ENCODE data around the gene SEC11A.
A peak's percentile ranks its signal among the peaks of the same experiment; 100 is the strongest.

SEC11A gene

GRCh38 chr15:84716036-84716732, at the start of gene SEC11A:
Gene SEC11A (minus strand): TSS chr15:84716139. CDS start chr15:84716075, 64 bp downstream.
- Mint-ChIP-seq H3K27ac (peak within 1 kb of the TSS; percentile 99), H3K4me3 (peak within 1 kb of the TSS; percentile 93), H3K9me3 (no peaks in the 10 kb centered on the region), H3K36me3 (ENCODE audit: low read depth) (peaks cover 11% of the 10 kb centered on the region), H3K4me1 (peaks cover 32% of the 10 kb centered on the region), H3K27me3 (ENCODE audit: low read depth, poor library complexity) (peaks cover 4% of the 10 kb centered on the region)
- no peak for TF ChIP-seq CTCF (IDR thresholded peaks at IDR 0.05)
- peak; percentile 96 for DNase-seq

DNA sequence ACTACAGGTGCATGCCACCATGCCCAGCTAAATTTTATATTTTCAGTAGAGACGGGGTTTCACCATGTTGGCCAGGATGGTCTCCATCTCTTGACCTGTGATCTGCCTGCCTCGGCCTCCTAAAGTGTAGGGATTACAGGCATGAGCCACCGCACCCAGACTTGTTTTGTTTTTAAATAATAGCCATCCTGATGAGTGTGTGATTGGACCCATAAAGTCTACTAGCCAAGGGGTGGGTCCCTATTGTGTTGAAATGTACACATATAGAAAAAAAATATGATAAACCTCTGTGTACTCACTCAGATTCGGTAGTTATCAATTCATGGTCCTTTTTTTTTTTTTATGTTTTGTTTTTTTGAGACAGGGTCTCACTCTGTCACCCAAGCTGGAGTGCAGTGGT, 49.7 kb upstream of the SEC11A start:
- Mint-ChIP-seq H3K27ac (no peak overlapping the region), H3K9me3 (no peaks in the 10 kb centered on the region), H3K27me3 (ENCODE audit: low read depth, poor library complexity) (no peaks in the 10 kb centered on the region), H3K4me3 (no peak overlapping the region), H3K36me3 (ENCODE audit: low read depth) (peaks cover 33% of the 10 kb centered on the region), H3K4me1 (peaks cover under 1% of the 10 kb centered on the region)
- no peak for DNase-seq
- TF ChIP-seq CTCF (IDR thresholded peaks at IDR 0.05), result no peak

DNA sequence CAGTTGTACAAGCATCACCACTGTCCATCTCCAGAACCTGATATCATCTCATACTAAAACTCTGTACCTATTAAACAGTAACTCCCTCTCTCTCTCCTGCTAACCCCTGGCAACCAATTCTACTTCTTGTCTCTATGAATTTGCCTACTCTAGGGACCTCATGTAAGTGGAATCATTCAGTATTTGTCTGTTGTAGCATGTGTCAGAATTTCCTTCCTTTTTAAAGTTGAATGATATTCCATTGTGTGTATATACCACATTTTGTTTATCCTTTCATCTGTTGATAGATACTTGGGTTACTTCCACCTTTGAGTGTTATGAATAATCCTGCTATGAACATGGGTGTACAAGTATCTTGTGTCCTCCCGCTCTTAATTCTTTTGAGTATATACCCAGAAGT, 49.0 kb upstream of the SEC11A start:
- no peak for DNase-seq
- H3K36me3 Mint-ChIP-seq (ENCODE audit: low read depth), result peaks cover 33% of the 10 kb centered on the region
- no peaks in the 10 kb centered on the region for H3K27me3 Mint-ChIP-seq (ENCODE audit: low read depth, poor library complexity)
- no peaks in the 10 kb centered on the region for H3K9me3 Mint-ChIP-seq
- H3K4me3 Mint-ChIP-seq, result no peak overlapping the region
- H3K27ac Mint-ChIP-seq, result no peak overlapping the region
- TF ChIP-seq CTCF (IDR thresholded peaks at IDR 0.05), result no peak
- H3K4me1 Mint-ChIP-seq, result no peaks in the 10 kb centered on the region

DNA sequence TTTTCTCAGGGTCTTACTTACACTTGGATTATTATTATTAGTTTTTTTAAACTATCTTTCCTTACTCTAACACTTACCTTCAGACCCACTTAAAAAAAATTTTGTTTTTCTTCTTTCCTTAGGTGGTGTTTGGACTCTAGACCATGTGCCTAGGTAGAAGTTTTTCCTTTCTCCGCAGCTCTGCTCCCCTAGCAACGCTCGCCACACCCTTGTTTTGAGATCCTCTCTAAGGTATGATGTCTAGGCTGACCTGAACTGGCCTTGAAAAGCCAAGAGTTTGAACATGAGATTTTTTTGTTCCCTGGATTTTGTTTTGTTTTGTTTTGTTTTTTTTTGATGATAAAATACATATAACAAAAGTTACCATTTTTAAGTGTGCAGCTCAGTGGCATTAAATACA, 48.6 kb upstream of the SEC11A start:
- Mint-ChIP-seq H3K27me3 (ENCODE audit: low read depth, poor library complexity) (no peaks in the 10 kb centered on the region), H3K27ac (peak overlapping the region; percentile 30), H3K36me3 (ENCODE audit: low read depth) (peaks cover 33% of the 10 kb centered on the region), H3K4me3 (no peak overlapping the region), H3K9me3 (no peaks in the 10 kb centered on the region), H3K4me1 (no peaks in the 10 kb centered on the region)
- TF ChIP-seq CTCF (IDR thresholded peaks at IDR 0.05), result no peak
- no peak for DNase-seq

DNA sequence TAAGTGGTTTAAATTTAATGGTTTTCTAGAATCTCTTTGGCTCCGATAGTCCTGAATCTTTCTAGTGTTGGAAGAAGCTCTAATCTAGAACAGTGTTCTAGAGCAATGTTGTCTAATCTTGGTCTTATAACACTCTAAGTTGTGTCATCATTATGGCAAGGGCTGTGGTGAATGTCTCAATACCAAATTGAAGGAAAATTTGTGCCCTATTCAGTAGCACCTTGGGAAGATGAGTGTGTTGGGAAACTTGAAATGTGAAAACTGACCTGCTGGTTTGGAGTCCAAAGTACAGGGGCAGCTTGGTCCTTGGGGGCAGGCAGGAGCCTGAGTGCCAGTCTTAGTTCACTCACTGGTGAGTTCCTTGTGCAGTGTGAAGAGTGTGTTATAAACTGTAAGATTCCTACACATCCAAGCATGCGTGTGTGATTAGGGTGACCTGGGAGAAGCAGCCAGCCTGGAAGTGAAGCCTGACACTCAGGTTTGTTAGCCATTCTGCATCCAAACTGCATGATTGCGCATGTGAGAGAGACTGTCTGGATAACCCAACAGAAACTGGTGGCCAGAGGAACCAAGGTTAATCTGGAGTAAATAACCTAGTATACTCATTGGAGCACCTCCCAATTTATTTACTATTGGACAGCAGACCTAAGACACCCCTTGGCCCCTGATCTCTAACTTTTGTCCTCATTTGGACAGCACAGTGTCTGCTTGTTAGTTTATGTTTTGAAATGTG, 47.1 kb upstream of the SEC11A start:
- Mint-ChIP-seq H3K27me3 (ENCODE audit: low read depth, poor library complexity) (no peaks in the 10 kb centered on the region), H3K4me3 (no peak overlapping the region), H3K36me3 (ENCODE audit: low read depth) (peaks cover 20% of the 10 kb centered on the region), H3K4me1 (peaks cover 8% of the 10 kb centered on the region), H3K9me3 (no peaks in the 10 kb centered on the region), H3K27ac (no peak overlapping the region)
- TF ChIP-seq CTCF (IDR thresholded peaks at IDR 0.05), result no peak
- DNase-seq, result no peak

Measured in nephron progenitor cell (in vitro differentiated cells).